VCaP (cell line): ENCODE results near the gene AOAH.

Experiments used
- H3K27ac ChIP-seq: fragments of 450-650 bp; 2 replicates; pipeline ENCODE4 v1.5.1; 2017
- TF ChIP-seq, protein P1 (sequence below): fragments of 450-650 bp; conservative IDR thresholded peaks from 2 replicates; pipeline ENCODE4 v1.5.1; 2017; ENCODE audit warnings: mild to moderate bottlenecking, moderate library complexity

Gene AOAH

DNA sequence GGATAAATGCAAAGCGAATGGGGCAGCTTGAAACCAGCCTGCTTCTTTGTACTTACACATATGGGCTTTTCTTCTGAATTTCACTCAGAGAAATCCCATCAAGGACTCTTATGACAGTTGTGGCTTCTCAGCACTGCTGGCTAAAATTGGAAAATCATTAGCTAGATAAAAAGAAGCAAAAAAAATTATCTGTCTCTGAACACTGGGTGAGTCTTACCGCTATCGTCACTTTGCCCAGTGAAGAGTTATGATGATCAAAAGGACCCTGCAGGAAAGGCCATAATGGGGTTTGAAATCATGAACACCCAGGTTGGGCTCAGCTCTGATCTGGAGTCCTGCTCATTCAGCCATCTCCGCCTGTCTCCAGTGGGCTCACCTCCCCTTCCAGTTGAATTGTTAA lies 34.3 kb downstream of the AOAH start:
- TF ChIP-seq, protein P1, sequence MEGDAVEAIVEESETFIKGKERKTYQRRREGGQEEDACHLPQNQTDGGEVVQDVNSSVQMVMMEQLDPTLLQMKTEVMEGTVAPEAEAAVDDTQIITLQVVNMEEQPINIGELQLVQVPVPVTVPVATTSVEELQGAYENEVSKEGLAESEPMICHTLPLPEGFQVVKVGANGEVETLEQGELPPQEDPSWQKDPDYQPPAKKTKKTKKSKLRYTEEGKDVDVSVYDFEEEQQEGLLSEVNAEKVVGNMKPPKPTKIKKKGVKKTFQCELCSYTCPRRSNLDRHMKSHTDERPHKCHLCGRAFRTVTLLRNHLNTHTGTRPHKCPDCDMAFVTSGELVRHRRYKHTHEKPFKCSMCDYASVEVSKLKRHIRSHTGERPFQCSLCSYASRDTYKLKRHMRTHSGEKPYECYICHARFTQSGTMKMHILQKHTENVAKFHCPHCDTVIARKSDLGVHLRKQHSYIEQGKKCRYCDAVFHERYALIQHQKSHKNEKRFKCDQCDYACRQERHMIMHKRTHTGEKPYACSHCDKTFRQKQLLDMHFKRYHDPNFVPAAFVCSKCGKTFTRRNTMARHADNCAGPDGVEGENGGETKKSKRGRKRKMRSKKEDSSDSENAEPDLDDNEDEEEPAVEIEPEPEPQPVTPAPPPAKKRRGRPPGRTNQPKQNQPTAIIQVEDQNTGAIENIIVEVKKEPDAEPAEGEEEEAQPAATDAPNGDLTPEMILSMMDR, result no peak
- H3K27ac ChIP-seq, result no peak overlapping the region

DNA sequence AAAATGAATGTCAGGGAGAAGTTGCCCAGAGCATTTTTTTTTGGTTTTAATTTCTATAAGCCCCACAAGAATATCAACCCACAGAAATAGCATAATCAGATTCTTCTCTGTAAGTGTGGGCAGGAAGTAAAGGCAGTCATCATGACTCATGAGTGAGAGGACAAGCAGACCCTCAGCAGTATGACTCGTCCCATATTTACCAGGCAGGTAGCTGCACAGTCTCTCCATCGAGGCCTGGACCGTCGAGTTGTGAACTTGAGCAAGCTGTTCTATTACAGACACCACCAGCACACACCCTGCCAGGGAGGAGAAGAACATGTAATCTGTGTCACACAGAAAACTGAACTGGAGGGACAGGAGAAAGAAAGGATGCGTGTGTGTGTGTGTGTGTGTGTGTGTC lies 37.8 kb downstream of the AOAH start:
- no peak overlapping the region for H3K27ac ChIP-seq
- TF ChIP-seq, protein P1, result no peak

DNA sequence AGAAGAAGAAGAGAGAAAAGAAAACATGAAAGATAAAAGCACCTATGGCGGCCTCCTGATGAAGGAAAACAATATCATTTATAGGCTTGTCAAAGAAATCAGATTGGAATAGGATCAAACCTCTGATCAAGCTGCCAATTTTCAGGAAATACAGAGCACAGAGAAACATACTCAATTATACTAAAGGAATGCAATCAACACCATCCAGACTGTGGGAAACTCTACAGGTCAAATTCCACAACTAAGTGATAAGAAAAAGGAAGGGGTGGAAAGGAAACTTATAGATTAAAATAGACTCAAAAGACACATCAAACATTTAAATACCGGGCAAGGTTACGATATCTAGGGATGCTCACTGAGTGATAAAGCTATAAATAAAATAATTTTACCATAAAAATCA lies 39.3 kb downstream of the AOAH start:
- H3K27ac ChIP-seq, result no peak overlapping the region
- TF ChIP-seq, protein P1, result no peak

DNA sequence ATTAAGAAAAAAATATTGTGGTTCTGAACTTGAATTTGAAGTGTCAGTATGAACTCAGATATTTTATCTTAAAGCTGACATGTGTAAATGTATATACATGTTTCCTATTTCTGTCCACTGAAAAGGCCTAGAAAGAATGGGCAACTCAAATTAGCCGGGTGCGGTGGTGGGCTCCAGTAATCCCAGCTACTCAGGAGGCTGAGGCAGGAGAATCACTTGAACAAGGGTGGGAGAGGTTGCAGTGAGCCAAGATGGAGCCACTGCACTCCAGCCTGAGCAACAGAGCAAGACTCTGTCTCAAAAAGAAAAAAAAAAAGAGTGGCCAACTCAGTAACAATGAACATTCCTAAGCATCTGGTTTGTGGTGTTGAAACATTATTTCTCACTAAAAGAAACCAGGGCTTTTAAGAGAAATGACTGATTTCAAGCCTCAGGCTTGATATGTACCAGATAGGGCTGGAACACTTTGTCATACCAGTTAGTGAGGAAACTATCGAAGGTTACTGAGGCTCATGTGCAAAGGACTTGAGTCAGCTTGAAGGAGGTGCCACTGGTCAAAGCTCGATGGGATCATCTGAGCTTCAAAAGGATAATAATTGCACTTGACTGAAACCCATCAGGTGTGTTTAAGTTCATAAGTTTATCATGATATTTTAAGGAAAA lies 40.5 kb downstream of the AOAH start:
- TF ChIP-seq, protein P1, result no peak
- no peak overlapping the region for H3K27ac ChIP-seq

DNA sequence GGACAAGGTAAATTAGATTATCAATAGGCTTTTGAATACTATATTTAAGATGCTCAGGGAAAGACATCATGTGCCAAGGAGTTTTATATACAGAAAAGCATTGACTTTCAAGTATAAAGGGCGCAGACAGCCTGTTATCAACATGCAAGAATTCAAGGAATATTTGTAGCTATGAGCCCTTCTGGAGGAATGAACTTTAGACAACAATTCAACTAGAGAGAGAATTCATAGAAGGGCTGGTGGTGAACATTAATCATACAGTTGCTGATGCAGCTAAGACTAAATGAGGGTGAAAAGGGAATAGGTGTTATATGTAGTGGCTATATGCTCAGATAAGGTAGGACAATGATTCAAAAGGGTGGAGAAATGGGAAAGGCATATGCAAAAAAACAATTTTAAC lies 41.2 kb downstream of the AOAH start:
- TF ChIP-seq, protein P1, result no peak
- no peak overlapping the region for H3K27ac ChIP-seq

DNA sequence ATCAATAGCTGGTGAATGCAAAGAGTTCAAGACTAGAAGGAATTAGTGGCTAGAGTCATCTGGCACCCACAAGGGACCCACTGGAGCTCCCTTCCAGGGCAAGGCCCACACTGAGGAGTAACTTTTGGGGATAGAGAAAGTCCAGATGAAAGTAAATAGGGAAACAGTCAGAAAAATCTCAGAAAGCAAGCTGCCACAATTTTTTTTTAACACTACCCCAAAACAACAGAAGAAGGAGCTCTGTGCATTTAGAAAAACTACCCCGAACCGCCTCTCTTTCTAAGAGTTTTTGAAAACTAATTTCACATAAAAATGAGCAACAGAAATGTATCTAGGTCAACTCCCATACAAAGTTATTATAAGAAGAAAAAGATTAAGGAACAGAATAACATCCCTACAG lies 42.2 kb downstream of the AOAH start:
- TF ChIP-seq, protein P1, result no peak
- no peak overlapping the region for H3K27ac ChIP-seq

DNA sequence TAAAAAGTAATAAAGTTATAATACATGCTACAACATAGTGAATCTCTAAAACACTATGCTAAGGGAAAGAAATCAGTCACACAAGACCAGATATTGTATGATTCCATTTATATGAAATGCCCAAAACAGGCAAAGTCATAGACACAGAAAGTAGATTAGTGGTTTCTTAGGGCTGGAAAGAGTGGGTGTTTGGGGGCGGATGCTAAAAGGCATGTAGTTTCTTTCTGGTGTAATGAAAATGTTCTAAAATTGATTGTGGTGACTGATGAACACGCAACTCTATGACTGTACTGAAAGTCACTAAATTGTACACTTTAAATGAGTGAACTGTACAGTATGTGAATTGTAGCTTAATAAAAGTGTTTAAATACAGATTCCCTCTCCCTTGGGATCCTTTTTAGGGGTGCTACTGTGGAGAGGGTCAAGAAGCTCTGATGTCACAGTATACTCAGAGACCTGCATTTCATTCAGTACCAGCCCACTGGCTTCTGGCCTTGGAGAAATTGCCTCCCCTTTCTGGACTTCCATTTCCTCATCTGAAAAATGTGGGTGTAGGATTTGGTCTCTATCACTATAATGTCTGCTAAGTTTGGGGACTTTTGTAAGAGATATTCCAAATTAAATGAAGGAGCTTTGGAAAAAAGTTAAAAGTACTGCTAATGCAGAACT lies 46.4 kb downstream of the AOAH start:
- TF ChIP-seq, protein P1, result no peak
- no peak overlapping the region for H3K27ac ChIP-seq
